OCI-LY7 (cell line): ENCODE data around the gene SPSB3. TPM values are rescaled to one million over a fixed set of nuclear protein-coding genes. Genes with fewer than 3 reads are reported as not detected.

Experiments
- BruUV-seq: library from RNA; stranded (reverse); fragments of 400-500 nt; replicated peaks from 2 replicates; lab custom pipeline; 2021; lab: Mats Ljungman, UMichigan
- CTCF ChIA-PET: fragments of 300-600 bp; sonication (Branson Sonifier 250); formaldehyde crosslinking; loops from one replicate; lab custom pipeline; 2022; ENCODE audit warnings: antibody characterized with exemption; ENCODE audit not compliant: unreplicated experiment; lab: Charles Lee
- POLR2A ChIA-PET: fragments of 300-600 bp; sonication (Branson Sonifier 250); formaldehyde crosslinking; loops from one replicate; lab custom pipeline; 2022; ENCODE audit warnings: antibody characterized with exemption; lab: Charles Lee
- DNase-seq: peaks from one replicate; pipeline ENCODE4 v3.0.0-alpha.2; 2015; ENCODE audit warnings: low spot score
- H2AFZ ChIP-seq: fragments of 200-600 bp; sonication (generic), shearing (Covaris generic); 2 replicates; pipeline ENCODE4 v1.6.1; 2014; ENCODE audit warnings: mild to moderate bottlenecking, antibody characterized with exemption, low read length, moderate library complexity
- H3K27ac ChIP-seq: fragments of 200-600 bp; sonication (generic); 2 replicates; pipeline ENCODE4 v1.5.1; 2014; ENCODE audit warnings: mixed run types, low read depth, mild to moderate bottlenecking, moderate library complexity, low read length, inconsistent platforms; ENCODE audit not compliant: poor library complexity, severe bottlenecking
- H3K36me3 ChIP-seq: fragments of 200-600 bp; sonication (generic); 2 replicates; pipeline ENCODE4 v1.6.1; 2014; ENCODE audit warnings: mild to moderate bottlenecking, antibody characterized with exemption, low read length, moderate library complexity, mixed read lengths; ENCODE audit not compliant: insufficient read depth
- H3K4me1 ChIP-seq: fragments of 200-600 bp; sonication (generic); 2 replicates; pipeline ENCODE4 v1.5.1; 2014; ENCODE audit warnings: mild to moderate bottlenecking, low read length; ENCODE audit not compliant: insufficient read depth, poor library complexity, severe bottlenecking
- H3K4me2 ChIP-seq: fragments of 200-600 bp; sonication (generic); 2 replicates; pipeline ENCODE4 v1.6.1; 2014; ENCODE audit warnings: mild to moderate bottlenecking, low read length
- H3K4me3 ChIP-seq: fragments of 200-600 bp; sonication (generic); 2 replicates; pipeline ENCODE4 v1.5.1; 2014; ENCODE audit warnings: mild to moderate bottlenecking, low read depth, low read length; ENCODE audit not compliant: poor library complexity, severe bottlenecking
- H3K79me2 ChIP-seq: fragments of 200-600 bp; sonication (generic); 2 replicates; pipeline ENCODE4 v1.6.1; 2016; ENCODE audit warnings: low read depth, mild to moderate bottlenecking, low read length, moderate library complexity, mixed read lengths; ENCODE audit not compliant: insufficient read depth
- H3K9me2 ChIP-seq: fragments of 200-600 bp; sonication (generic); 2 replicates; pipeline ENCODE4 v1.6.1; 2016; ENCODE audit warnings: mild to moderate bottlenecking, low read length, mixed read lengths; ENCODE audit not compliant: insufficient read depth
- H3K9me3 ChIP-seq: fragments of 200-600 bp; sonication (generic); 2 replicates; pipeline ENCODE4 v1.6.1; 2014; ENCODE audit warnings: mild to moderate bottlenecking, mixed run types, low read length, mixed read lengths
- H4K20me1 ChIP-seq: fragments of 200-600 bp; sonication (generic); 2 replicates; pipeline ENCODE4 v1.6.1; 2014; ENCODE audit warnings: mild to moderate bottlenecking, antibody characterized with exemption, low read length, moderate library complexity, mixed read lengths; ENCODE audit not compliant: insufficient read depth
- CTCF ChIP-seq: fragments of 200-600 bp; sonication (generic); conservative IDR thresholded peaks from 2 replicates; pipeline ENCODE4 v1.5.1; 2014; ENCODE audit warnings: mild to moderate bottlenecking, antibody characterized with exemption, low read length, moderate library complexity, mixed read lengths
- EZH2phosphoT487 ChIP-seq: fragments of 200-600 bp; sonication (generic); IDR thresholded peaks from 2 replicates; pipeline ENCODE4 v1.6.1; 2018; ENCODE audit warnings: low read depth, borderline replicate concordance, mild to moderate bottlenecking, mixed run types, antibody characterized with exemption, low read length, moderate library complexity, mixed read lengths
- intact Hi-C: fragments of 100-400 bp; cut with micrococcal nuclease; formaldehyde crosslinking; loops from one replicate; pipeline ENCODE4 v1.10.0; 2022; ENCODE audit not compliant: unreplicated experiment
- total RNA-seq, 2 experiments: library from RNA; depleted of rRNA in 1 of 2; stranded (reverse); fragments of >200 nt in 1 of 2; shearing (Covaris generic) in 1 of 2; gene quantifications; 2 replicates each; pipeline ENCODE4 v1.2.3, GENCODE V29; 2014 to 2022

Gene SPSB3
- total RNA-seq, 2 experiments from 2014 or later, result 33.6 to 52.4 TPM

GRCh38 chr16:1778200-1779179 lies 3.9 kb downstream of the SPSB3 start:
- Histone ChIP-seq H3K79me2 (peaks cover 18% of the 10 kb centered on the region), H3K36me3 (peaks cover 55% of the 10 kb centered on the region), H2AFZ (no peak overlapping the region), H3K27ac (no peak overlapping the region), H3K4me3 (no peak overlapping the region), H3K4me2 (no peak overlapping the region), H4K20me1 (no peaks in the 10 kb centered on the region), H3K9me3 (no peaks in the 10 kb centered on the region), H3K4me1 (peaks cover 19% of the 10 kb centered on the region), H3K9me2 (no peaks in the 10 kb centered on the region)
- intact Hi-C loops, result no loop called here
- no TSS peak for BruUV-seq
- TF ChIP-seq CTCF, result no peak
- no peak for TF ChIP-seq EZH2phosphoT487
- DNase-seq, result no peak
- POLR2A ChIA-PET, result no interaction called here
- CTCF ChIA-PET, result no interaction called here

- CTCF ChIA-PET, result no interaction called here
- H3K79me2 ChIP-seq, result peaks cover 17% of the 10 kb centered on the region; the same call in 1 of the 2 replicates
These were observed 4.8 kb downstream of the SPSB3 start for GRCh38 chr16:1777375-1778199.

More at GRCh38 chr16:1777375-1778199, 4.8 kb downstream of the SPSB3 start:
- no TSS peak for BruUV-seq
- no peak overlapping the region for H3K4me3 ChIP-seq
- DNase-seq, result no peak
- peaks cover 58% of the 10 kb centered on the region for H3K36me3 ChIP-seq
- H3K4me1 ChIP-seq, result peaks cover 19% of the 10 kb centered on the region
- no peak overlapping the region for H3K27ac ChIP-seq
- POLR2A ChIA-PET, result no interaction called here
- TF ChIP-seq CTCF, result no peak
- TF ChIP-seq EZH2phosphoT487, result no peak
- intact Hi-C loops, result no loop called here
- H3K4me2 ChIP-seq, result no peak overlapping the region
- H3K9me3 ChIP-seq, result no peaks in the 10 kb centered on the region
- H2AFZ ChIP-seq, result no peak overlapping the region
- H3K9me2 ChIP-seq, result no peaks in the 10 kb centered on the region
- H4K20me1 ChIP-seq, result no peaks in the 10 kb centered on the region
